ENCODE data around the gene OGFR.

DNA sequence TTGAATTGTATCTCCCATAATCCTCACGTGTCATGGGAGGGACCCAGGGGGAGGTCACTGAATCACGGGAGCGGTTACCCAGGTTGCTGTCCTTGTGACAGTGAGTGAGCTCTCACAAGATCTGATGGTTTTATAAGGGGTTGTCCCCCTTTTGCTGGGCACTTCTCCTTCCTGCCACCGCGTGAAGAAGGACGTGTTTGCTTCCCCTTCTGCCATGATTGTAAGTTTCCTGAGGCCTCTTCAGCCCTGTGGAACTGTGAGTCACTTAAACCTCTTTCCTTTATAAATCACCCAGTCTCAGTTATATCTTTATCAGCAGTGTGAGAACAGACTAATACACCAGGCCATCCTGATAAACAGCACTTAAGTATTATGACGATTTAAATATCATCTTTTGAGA is 17.3 kb upstream of the OGFR start:
- TF ChIP-seq, protein P1, sequence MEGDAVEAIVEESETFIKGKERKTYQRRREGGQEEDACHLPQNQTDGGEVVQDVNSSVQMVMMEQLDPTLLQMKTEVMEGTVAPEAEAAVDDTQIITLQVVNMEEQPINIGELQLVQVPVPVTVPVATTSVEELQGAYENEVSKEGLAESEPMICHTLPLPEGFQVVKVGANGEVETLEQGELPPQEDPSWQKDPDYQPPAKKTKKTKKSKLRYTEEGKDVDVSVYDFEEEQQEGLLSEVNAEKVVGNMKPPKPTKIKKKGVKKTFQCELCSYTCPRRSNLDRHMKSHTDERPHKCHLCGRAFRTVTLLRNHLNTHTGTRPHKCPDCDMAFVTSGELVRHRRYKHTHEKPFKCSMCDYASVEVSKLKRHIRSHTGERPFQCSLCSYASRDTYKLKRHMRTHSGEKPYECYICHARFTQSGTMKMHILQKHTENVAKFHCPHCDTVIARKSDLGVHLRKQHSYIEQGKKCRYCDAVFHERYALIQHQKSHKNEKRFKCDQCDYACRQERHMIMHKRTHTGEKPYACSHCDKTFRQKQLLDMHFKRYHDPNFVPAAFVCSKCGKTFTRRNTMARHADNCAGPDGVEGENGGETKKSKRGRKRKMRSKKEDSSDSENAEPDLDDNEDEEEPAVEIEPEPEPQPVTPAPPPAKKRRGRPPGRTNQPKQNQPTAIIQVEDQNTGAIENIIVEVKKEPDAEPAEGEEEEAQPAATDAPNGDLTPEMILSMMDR (IDR thresholded peaks at IDR 0.05), result no peak
- TF ChIP-seq, protein P2, sequence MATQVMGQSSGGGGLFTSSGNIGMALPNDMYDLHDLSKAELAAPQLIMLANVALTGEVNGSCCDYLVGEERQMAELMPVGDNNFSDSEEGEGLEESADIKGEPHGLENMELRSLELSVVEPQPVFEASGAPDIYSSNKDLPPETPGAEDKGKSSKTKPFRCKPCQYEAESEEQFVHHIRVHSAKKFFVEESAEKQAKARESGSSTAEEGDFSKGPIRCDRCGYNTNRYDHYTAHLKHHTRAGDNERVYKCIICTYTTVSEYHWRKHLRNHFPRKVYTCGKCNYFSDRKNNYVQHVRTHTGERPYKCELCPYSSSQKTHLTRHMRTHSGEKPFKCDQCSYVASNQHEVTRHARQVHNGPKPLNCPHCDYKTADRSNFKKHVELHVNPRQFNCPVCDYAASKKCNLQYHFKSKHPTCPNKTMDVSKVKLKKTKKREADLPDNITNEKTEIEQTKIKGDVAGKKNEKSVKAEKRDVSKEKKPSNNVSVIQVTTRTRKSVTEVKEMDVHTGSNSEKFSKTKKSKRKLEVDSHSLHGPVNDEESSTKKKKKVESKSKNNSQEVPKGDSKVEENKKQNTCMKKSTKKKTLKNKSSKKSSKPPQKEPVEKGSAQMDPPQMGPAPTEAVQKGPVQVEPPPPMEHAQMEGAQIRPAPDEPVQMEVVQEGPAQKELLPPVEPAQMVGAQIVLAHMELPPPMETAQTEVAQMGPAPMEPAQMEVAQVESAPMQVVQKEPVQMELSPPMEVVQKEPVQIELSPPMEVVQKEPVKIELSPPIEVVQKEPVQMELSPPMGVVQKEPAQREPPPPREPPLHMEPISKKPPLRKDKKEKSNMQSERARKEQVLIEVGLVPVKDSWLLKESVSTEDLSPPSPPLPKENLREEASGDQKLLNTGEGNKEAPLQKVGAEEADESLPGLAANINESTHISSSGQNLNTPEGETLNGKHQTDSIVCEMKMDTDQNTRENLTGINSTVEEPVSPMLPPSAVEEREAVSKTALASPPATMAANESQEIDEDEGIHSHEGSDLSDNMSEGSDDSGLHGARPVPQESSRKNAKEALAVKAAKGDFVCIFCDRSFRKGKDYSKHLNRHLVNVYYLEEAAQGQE (IDR thresholded peaks at IDR 0.05; ENCODE audit: insufficient read depth in 1 of 2, low read depth in 2 of 2, low read length in 1 of 2), result no peak
- no peak for TF ChIP-seq TCF7L2 (IDR thresholded peaks at IDR 0.05; ENCODE audit: low read depth, low read length)
- no peak for TF ChIP-seq SIN3A (IDR thresholded peaks at IDR 0.05; ENCODE audit: borderline replicate concordance, insufficient read depth, low read depth, low read length)
- TF ChIP-seq POLR2AphosphoS5 (IDR thresholded peaks at IDR 0.05; ENCODE audit: low read depth, low read length), result no peak
